NCI-H345 (cell line): ENCODE data around the gene TMEM30B.
"Not testable (repeated sequence)": the region's sequence is repeated elsewhere in the genome, so short reads cannot be mapped to it uniquely, and the experiment has no call there.

Experiments
- DNase-seq: peaks from one replicate; lab custom pipeline; 2025; lab: John Stamatoyannopoulos, UW

The TMEM30B gene

DNA sequence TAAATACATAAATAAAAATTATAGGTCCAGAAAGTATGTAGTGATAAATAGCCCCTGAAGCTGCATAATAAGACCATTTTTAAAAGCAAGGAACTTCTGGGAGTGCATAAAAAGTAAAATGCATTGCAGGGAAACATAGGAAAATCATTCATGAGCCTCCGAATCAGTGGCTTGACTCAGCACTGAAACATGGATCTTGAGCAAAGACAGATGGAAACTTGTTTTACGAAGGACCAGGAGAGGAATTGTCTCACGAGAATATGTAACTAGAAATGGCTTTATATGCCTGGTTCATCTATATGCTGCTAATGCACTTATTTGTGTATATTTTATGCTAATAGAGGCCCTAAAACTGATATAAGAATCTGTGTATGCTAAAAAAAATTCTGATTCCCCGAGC lies 14.7 kb downstream of the TMEM30B start:
- DNase-seq: no peak

DNA sequence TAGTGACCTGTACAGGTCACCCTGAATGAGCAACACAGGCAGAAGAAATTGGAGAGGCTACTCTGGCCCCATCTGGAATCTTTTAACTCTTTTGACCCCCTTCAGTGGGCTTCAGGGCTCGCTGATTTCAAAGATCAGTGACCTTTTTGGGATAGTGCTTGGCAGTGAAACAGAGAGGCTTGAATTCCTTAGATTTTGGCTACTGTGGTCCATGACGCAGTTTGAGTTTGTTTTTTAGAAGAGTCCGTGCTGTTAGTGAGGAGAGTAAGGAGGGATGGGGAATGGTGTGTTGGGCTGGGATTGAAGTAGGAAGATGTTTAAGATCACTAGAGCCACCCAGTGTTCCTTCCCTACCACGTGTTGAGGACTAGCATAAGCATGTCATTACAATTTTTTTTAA lies 16.5 kb downstream of the TMEM30B start:
- DNase-seq: no peak

DNA sequence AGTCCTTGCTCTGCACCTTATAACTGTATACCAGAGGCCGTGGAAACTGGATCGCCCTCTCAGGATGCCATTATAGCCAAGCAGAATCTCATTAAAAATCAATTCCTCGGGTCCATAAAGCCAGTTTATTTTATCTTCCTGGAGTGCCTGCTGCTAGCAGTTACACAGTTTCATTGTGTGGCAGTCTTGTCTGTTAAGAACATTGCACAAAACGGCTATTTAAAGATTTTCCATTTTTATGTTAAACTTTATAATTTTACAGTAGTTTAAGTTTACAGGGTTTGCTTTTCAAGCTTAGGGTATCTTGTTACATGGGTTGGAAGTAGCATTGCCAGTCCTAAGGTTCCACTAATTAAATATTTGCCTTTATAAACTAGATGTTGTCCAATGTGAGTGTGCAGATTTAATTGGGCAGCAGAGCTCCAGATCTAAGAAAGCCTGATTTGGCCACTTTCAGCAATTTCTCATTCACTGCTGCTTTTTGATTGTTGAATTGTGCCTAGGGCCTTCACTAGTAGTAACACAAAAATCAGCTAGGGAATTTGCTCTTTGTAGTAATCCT lies 17.0 kb downstream of the TMEM30B start:
- DNase-seq: no peak

DNA sequence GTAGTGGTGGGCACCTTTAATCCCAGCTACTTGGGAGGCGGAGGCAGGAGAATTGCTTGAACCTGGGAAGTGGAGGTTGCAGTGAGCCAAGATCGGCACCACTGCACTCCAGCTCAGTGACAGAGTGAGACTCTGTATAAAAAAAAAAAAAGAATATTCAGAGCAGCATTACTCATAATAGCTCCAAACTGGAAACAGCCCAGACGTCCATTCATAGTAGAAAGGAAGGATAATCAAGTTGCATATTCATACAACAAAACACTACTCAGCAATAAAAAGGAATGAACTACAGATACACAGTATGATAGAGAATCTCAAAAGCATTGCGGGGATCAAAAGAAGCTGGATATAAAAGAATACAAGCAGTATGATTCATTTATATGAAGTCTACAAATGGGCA lies 19.1 kb downstream of the TMEM30B start:
- DNase-seq: no peak

DNA sequence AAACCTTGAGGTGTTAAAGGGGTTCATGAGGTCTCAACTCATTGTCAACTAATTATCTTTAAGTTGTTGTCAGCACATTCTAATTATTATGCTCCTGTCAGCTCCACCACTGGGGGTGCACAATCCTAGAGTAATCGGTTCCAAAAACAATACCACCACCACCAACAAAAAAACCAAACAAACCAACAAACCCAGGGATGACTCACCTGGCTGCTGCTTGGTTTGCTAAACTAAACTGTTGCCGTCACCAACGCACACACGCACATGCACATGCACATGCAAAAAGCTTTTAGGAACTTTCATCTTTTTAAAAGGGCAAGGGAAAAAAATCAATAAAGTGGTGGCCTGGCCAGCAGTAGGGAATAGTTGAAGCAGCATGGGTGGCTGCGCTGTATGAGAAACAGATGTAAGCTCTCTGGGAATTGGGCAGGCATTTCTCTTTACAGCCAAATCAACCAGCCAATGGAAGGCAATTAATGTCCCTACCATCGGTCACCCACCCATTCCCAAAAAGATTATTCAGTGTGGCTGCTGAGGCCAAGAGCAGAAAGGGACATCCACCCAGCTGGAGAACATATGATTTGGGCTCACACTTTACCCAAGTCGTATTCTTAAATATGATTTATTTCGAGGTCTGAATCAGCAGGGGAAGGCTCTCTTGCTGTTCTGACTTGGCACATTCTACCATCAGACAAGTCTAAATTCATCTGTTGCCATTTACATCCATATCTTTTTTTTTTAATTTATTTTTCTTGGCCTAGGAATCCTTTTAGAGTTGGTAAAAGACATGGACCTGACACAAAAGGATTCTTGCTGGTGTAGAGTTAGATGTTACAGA lies 20.0 kb downstream of the TMEM30B start:
- no peak for DNase-seq

DNA sequence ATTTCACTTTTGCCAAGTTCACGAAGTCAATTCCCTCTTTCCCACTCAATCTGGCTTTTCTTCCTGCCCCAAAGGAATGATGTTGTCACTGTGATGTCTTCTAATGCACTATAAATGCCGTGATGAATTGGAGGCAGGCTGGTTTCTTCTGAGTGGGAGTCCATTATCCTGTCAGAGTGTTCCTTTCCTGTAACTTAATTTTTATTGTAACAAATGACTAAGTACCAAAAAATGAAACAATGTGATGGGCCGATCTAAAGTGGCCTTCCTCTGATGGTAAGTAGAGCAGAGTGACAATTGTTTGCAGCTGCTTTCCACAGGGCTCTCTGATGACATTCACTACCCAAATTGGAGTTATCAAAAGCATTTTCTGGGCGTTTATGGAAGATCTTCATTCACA lies 22.2 kb downstream of the TMEM30B start:
- no peak for DNase-seq

DNA sequence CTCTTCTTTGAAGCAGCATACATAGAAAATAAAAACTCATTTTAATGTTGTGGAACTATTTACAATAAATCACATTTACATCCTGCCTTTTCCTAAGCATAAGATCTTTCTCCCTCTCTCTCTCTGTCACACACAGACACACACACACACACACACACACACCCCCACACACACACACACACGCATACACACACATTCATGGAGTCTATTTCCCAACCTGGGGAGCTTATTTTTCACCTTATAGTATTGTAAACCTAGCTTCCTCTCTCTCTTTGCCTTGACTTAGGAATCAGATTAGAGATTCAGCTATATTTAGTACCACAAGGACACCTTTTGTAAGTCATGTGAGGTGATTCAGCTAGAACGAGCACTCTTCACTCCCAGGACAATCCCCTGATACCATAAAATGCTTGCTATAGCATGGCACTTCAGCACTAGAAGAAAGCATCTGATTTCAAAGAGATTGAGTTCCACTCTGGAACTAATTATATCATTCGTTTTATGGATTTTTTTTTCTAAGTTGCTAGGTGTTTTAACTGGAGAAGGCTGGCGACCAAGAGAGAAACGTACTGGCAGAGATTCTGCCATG lies 23.6 kb downstream of the TMEM30B start:
- peak; percentile 58 for DNase-seq

DNA sequence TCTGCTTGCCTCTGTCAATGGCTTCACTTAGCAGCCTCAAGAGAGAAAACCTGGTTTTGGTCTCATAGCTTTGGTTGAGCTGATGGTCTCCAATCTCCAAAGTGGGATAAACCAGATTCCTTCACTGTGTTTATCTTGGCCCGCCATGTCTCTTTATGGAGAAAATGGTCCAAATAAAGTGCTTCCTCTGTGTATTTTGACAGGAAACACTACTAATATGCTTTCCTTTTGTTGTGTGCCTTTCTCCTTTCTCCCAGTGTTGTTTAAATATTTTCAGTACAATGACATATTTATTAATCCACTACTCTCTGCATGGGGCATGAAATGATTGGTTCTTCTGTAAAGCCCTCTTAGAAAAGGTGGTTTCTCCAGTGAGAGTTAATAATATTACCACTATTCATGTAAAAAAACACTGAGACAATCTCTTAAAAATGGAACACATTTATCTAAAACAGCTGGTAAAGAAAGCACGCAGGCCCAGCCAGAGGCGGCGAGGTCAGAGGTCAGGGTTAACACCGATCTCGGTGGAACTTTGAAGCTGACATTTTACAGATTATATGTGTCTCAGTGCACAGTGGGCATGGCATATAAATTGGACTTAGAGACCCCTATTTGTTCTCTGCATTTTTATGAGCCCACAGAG lies 24.2 kb downstream of the TMEM30B start:
- no peak for DNase-seq

DNA sequence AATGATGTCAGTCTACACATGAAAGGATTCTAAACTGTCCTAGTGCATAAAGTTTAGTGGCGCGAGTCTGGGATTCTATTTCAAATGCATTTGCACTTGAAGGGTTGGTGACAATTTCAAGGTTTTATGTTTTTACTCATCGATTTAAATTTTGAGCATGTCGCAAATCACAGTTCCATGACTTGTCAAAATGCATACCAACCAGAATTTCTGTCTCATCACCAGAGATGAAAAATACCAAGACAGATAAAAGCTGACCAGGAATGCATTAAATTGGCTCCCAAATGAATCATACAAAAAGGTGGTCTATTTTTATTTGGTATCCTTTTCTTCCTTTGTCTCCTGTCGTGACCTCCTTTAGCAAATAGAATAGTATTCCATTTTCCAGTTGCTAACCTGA lies 25.2 kb downstream of the TMEM30B start:
- DNase-seq: no peak

DNA sequence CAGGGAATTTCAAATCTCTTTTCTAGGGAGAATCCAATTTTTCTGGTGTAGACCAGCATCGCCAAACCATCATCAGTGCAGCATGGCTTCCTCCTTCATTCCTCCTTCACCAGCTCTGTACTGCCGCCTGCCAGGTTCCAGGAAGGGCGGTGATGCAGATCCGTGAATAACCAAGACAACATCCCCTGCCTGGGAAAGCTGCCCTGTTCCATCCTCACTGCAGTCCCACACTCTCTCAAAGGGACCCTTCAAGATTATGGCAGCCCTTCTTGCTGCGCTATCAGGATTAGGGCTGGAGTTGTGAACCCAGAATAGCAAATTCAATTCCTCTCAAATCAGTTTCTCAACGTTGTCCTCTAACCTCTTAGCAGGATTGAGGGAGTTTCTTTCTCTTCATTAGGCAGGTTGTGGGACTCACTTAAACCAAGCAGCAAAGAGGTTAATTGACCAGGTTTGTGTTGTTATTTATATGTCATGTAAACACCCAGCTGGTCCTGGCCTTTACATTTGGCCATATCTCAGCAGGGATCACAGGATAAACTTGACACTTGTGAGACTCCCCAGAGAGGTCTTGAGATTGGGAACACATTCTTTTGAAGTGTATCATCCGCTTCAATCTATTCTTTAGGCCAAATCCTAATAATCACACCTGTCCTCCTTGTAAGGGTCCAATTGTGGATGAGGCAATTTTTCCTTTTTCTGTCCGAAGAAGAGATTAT lies 26.2 kb downstream of the TMEM30B start:
- no peak for DNase-seq

DNA sequence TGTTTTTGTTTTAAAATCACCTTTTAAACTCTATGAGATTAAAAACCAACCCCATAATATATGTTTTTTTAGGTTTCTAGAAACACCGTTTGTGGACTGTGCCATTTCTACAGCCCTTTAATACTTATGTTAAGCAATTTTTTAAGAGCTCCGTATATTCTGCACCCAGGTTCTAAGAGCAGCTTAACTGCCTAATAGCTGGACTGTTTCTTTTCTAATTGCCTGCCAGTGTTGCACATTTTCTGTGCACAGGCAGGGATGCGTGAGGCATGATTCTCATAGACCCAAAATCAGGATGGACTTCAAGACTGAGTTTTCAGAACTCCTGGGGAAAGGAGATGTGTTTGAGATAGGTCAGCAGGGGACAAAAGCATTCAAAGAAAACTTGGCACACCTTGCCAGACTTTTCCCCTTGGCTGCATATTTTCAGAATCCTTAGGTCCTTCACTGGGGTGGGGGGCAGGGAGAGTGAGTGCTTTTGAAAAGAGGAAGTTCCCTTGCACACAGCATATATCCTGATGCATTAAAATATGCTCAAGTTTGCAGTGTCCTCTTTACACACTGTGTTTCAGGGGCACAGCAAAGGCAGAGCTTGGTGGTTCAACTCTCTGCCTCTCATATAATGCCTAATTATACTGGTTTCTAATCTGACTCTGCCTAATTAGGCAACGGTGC lies 27.9 kb downstream of the TMEM30B start:
- no peak for DNase-seq

DNA sequence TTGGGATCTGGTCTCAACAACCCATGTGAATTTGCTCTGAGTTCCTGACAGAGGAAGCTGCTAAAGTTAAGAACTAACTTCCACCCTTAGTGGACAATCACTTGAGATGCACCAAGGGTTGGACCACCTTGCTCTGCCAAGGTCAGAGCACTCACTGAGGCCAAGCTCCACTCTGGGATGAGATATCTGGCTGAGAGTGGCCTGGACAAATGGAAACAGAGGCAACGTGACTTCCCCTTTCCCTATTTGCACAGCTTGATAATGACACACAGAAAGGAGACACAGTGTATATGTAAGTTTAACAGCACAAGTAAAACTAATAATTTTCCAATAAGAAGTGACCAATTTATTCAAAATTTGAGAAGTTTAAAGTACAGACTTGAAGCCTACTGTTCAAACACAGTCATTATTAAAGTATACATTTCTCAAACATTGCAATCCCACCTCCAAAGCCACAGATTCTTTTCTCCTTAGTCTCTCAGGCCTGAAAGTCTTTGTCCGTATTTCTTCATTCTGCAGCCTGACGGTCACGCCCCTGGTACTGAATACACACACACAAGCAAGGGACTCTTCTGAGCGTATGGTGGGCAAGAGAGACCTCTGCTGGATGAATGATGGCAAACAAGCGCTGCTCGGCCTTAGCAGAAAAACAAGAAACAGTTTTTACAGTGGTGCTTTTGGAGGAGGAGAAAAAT lies 28.6 kb downstream of the TMEM30B start:
- peak; percentile 85 for DNase-seq

DNA sequence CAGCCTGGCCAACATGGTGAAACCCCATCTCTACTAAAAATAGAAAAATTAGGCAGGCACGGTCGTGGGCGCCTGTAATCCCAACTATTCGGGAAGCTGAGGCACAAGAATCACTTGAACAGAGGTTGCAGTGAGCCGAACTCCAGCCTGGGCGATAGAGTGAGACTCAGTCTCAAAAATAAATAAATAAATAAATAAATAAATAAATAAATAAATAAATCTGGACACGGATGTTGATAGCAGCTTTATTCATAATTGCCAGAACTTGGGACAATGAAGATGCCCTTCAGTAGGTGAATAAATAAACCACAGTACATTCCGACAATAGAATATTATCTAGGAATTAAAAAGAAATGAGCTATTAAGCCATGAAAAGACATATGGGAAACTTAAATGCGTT lies 31.1 kb downstream of the TMEM30B start:
- no peak for DNase-seq

DNA sequence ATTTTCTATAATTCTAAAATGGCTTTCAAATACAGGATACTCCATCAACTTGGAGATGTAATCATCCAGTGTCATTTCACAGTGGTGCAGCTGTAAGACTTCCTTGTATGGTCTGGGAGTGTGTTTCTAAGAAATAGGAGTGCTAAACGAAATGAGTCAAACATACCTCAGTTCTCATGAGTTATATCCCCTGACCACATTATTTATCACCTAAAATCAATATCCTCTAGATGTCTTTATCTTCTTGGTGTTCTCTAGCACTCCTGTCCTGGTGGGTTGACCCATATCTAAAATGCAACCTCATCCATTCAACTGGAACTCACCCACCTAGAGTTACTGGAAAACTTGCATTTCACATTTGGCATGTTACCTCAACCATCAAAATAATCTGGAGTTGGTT lies 33.2 kb downstream of the TMEM30B start:
- no peak for DNase-seq

DNA sequence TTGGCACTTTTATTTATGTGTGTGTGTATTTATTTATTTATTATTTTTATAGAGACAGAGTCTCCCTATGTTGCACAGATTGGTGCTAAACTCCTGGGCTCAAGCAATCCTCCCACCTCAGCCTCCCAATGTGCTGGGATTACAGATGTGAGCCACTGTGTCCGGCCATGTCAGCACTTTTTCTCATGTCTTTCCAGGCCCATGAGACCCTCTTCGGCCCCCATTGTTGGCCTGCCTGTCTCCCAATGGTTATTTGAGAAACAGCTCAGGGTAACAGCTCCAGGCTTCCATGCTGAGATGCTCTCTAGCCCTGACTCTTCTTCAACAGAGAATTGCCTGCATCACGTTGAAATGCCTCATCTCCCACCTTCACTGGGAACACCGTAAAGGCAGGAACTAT lies 34.4 kb downstream of the TMEM30B start:
- no peak for DNase-seq

DNA sequence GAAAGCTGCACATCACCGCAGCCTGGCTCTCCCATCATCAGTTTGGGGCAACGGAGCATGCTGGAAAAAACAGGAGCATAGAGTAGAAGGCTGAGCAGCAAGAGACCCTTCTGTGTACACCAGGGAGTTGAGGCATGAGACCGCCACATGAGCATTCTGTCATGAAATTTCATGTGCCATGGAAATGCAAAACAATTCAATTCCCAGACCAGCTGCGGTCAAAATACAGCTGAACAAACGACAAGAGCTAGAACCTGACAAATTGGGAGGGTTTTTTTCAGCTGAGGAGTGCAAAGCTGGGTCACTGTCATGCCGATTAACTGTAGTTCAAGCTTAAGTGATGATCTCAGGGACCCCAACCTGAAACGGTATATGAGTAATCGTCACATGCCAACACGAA lies 37.1 kb downstream of the TMEM30B start:
- no peak for DNase-seq

DNA sequence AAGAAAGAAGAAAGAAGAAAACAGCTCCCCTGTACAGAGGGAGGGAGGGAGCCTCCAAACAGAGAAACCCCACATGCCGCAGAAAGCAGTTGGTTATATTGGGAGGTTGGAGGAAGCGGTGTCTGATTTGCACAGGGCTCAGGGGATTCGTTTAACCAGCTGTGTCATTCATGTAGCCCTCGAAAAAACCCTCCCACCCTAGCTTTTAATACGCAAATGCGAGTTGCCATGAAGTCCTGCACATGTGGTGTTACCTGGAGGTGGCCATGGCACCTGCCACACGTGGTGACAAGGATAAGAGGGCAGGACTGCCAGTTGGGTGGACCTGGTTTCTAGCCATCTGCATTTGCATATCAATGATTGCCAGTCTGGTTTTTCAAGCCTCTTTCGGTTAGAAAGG lies 40.9 kb downstream of the TMEM30B start:
- DNase-seq: no peak

DNA sequence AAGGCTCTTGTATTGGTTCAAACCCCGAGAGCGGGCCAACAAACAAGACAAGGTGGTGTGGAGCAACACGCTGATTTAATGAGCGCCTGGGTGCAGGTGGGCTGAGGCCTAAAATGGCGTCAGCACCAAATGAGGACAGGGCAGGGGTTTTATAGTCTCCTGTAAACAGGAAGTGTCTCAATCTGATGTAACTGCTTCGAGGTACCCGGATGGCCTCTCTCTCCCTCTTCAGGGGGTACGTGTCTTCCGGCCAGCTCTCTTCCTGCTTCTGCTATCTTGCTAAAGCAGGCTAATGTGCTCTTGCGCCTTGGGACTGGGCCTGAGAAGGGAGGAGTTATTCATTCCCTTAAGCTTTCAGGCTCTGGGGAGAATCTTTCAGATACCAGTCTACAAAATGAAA lies 41.9 kb downstream of the TMEM30B start:
- not testable (repeated sequence) for DNase-seq

DNA sequence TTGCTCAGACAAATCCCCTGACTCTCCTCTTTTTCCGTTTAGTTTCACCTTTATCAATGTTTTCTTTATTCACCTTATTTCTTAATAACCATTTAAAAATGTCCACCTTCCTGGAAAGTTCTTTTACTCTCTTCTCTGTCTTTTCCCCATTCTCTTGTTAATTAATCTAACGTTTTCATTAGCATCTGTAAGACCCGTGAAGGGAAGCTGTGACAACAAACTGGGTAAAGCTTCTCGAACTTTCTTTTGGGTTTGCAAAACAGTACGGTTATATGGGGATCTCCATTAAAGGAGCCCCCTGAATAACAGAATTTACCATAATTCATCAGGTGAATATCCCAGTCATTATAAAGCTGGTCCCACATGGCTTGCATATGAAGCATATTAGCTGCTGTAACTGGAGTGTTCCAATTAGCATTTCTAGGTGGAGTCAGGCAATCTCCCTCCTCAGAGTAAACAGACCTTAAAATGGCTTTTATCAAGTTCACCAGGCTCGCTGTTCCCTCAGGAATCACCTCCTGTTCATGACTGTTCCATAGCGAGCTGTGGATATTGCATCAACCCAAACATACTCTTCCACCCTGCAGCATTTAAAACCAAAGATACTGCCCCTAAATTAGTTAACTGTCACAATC lies 42.4 kb downstream of the TMEM30B start:
- peak; percentile 13 for DNase-seq

DNA sequence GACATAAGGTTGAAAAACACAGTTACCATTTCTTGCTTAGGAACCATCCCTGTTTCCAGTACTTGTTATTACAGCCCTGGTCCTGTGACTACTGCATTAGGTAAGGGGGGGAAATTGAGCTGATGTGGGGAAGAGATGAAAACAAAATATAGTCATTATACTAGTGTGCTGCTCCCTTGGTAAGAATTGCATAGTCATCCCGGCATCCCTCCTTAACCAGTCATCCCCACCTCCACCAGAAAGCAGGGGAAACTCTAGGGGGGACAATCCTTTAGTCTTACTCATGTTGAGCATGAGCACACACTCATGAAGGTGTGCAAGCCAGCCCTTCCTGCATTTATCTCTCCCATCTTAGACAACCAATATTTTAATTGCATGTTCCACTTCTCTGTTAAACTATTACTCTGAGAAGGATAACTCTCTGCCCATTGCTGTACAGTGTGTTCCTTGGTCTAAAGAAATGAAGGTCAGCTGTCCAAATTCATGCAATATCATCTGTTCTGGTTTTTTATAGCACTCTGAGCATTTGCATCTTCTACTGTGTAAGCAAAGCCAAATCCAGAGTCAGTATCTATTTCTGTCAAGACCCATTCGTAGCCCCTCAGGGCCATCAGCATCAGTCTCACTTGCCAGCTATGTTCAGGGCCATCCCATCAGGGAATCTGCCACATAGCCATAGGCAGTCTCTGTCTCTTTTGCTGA lies 46.8 kb downstream of the TMEM30B start:
- DNase-seq: no peak
